Spleen (tissue), 11 donors: ENCODE results near the gene KAT7. TPM values are rescaled to one million over a fixed set of nuclear protein-coding genes. Genes with fewer than 3 reads are reported as not detected.

ENCODE experiments used
- DNase-seq: peaks from one replicate; pipeline ENCODE4 v3.0.0-alpha.2; 2020
- H3K27ac ChIP-seq, 8 donors: fragments of 200-600 bp; sonication (generic) in 7 of 8; 1 replicate in 4 of 8; 2 replicates in 4 of 8; pipeline versions ENCODE4 v1.5.0 to v1.8.0; 2016 to 2021; ENCODE audit warnings: inconsistent platforms in 4 of 8, mild to moderate bottlenecking in 4 of 8, moderate library complexity in 1 of 8
- H3K27me3 ChIP-seq, 7 donors: fragments of 200-600 bp; sonication (generic) in 6 of 7; replicated peaks in 1 of 7; 1 replicate in 4 of 7; 2 replicates in 3 of 7; pipeline versions ENCODE4 v1.5.0 to v1.8.0; 2016 to 2021; ENCODE audit warnings: inconsistent platforms in 3 of 7, mild to moderate bottlenecking in 1 of 7
- H3K36me3 ChIP-seq, 6 donors: fragments of 200-600 bp; sonication (generic) in 5 of 6; 1 replicate in 4 of 6; 2 replicates in 2 of 6; pipeline versions ENCODE4 v1.5.0 to v1.8.0; 2016 to 2021; ENCODE audit warnings: inconsistent platforms in 2 of 6
- H3K4me1 ChIP-seq, 6 donors: fragments of 200-600 bp; sonication (generic) in 5 of 6; 1 replicate in 3 of 6; 2 replicates in 3 of 6; pipeline versions ENCODE4 v1.5.0 to v1.8.0; 2016 to 2021; ENCODE audit warnings: inconsistent platforms in 3 of 6
- H3K4me3 ChIP-seq, 8 donors: fragments of 200-600 bp; sonication (generic) in 7 of 8; 1 replicate in 4 of 8; 2 replicates in 4 of 8; pipeline versions ENCODE4 v1.5.0 to v1.8.0; 2016 to 2021; ENCODE audit warnings: inconsistent platforms in 4 of 8, mild to moderate bottlenecking in 4 of 8, moderate library complexity in 2 of 8
- H3K9me3 ChIP-seq, 8 donors: fragments of 200-600 bp; sonication (generic) in 7 of 8; 1 replicate in 4 of 8; 2 replicates in 4 of 8; pipeline versions ENCODE4 v1.5.0 to v1.8.0; 2016 to 2021; ENCODE audit warnings: inconsistent platforms in 4 of 8
- CTCF ChIP-seq, 11 experiments: fragments of 200-600 bp in 7 of 11; fragments of 450-650 bp in 4 of 11; sonication (generic) in 4 of 11; IDR thresholded peaks in 8 of 11; conservative IDR thresholded peaks in 3 of 11; 1 replicate in 7 of 11; 2 replicates in 4 of 11; pipeline versions ENCODE4 v1.4.0 to v1.8.0; 2016 to 2021; ENCODE audit warnings: antibody characterized with exemption in 11 of 11, inconsistent platforms in 4 of 11, mild to moderate bottlenecking in 1 of 11
- POLR2A ChIP-seq, 3 donors: fragments of 450-650 bp; IDR thresholded peaks; one replicate each; pipeline ENCODE4 v1.5.1; 2017; ENCODE audit warnings: antibody characterized with exemption in 3 of 3, mild to moderate bottlenecking in 1 of 3
- POLR2AphosphoS5 ChIP-seq, 3 donors: sonication (generic); formaldehyde crosslinking; IDR thresholded peaks; one replicate each; pipeline ENCODE4 v1.5.1; 2017; ENCODE audit warnings: antibody characterized with exemption in 3 of 3
- WGBS, 5 donors: extraction: QIAGEN DNeasy Blood & Tissue Kit in 3 of 5; methylation state at CpG; one replicate each; pipeline versions ENCODE4 v1.1.5 to v1.1.7; 2013 to 2018; 5-methylcytosine and 5-hydroxymethylcytosine counted together
- intact Hi-C: fragments of 100-400 bp; cut with DNase I; formaldehyde crosslinking; loops from one replicate; pipeline ENCODE4 v1.15.0; 2023; ENCODE audit warnings: low total_unique reads
- polyA plus RNA-seq, 3 donors: library from polyadenylated mRNA; stranded (reverse); fragments of 200-250 nt; gene quantifications; one replicate each; pipeline ENCODE4 v1.2.1, GENCODE V29; 2013
- total RNA-seq, 7 donors: library from RNA; depleted of rRNA in 3 of 7; stranded (reverse); fragments of >200 nt in 3 of 7; fragmentation: NEBNext Ultra II Directional in 4 of 7; extraction: Animal tissue kit (Norgen Biotek cat#: 25700) in 4 of 7; gene quantifications; one replicate each; pipeline versions ENCODE4 v1.1.0 to v1.2.1, GENCODE V29; 2016 to 2021
- donor health status: healthy with polysubstance abuse.
- donor health status: DM: no; HTN: no; CAD: no; lungs with moderate emphysema.
- donor health status: DM: no; HTN: no; CAD: no.
- donor health status: Bipolar disorder and iron deficiency.
- donor health status: healthy.
- donor health status: DM: no; HTN: no; CAD: no.
- donor health status: DM: yes; HTN: yes; CAD: no.

Gene KAT7
- total and polyA plus RNA-seq, 10 donors: 5.9 to 81.2 (median 54.2) TPM

DNA sequence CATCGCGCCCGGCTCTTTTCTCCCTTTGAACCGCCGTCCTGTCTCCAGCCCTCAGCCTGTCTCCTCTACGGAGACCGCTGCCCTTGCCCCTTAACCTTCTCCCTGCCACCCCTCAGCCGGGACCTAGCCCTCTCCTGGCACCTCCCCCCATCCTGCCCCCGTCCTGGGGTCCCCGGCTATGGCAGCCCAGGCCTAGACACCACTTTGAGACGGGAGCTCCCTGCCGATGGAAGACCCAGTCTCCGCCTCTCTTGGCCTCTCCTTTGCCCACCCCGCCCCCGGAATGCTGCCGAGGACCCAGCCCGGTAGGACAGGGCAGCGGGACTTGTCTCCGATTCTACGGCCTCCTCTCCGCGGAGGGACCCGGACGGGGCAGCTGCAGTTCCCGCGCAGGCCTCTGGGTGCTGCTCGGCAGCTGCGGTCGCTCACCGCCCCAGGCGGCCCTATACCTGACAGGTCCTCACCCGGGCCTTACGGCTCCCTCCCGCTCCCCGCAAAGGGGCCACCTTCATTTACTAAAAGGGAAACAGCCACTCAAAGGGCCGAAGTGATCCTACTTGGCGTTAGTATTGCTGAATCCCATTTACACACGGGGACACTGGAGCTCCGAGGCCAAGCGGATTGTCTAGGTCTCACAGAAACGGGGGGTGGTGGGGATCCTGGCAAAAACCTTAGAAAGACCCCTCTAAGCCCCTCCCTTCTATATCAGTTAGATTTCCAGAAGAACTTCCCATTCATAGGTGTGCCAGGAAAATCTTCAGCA lies 92.0 kb downstream of the KAT7 start:
- Histone ChIP-seq H3K27me3 (peaks cover 0 to 91% (median 25%) of the 10 kb centered on the region in 7 donors), H3K4me1 (peaks cover 6 to 14% (median 8%) of the 10 kb centered on the region in 6 donors), H3K9me3 (no peaks in the 10 kb centered on the region), H3K36me3 (no peaks in the 10 kb centered on the region), H3K4me3 (peak overlapping the region in 1 of 8 donors; percentile 43), H3K27ac (no peak overlapping the region)
- DNase-seq: peak; percentile 92
- intact Hi-C loops: loop anchor here (5.0 kb wide), 1 partner anchor 117 kb away; the partner anchor contains the start of gene DLX3
- WGBS, 5 donors: 5 to 14% (median 7%) methylated on average over 26 to 41 of the region's 41 CpGs
- TF ChIP-seq POLR2AphosphoS5 (IDR thresholded peaks at IDR 0.05) (peak in 1 of 3 donors; percentile 17), POLR2A (IDR thresholded peaks at IDR 0.05) (no peak), CTCF (IDR thresholded peaks at IDR 0.05 in 8 of 11, conservative IDR thresholded peaks at IDR 0.05 in 3 of 11) (peak; percentile 79 to 98 (median 95))

GRCh38 chr17:49881054-49881402 lies 92.5 kb downstream of the KAT7 start:
- intact Hi-C loops: loop anchor here (5.0 kb wide), 1 partner anchor 116 kb away; the partner anchor contains the start of gene DLX3
- Histone ChIP-seq H3K4me3 (peak overlapping the region in 1 of 8 donors; percentile 43), H3K36me3 (no peaks in the 10 kb centered on the region), H3K27me3 (peaks cover 0 to 91% (median 25%) of the 10 kb centered on the region in 7 donors), H3K9me3 (no peaks in the 10 kb centered on the region), H3K27ac (no peak overlapping the region), H3K4me1 (peaks cover 6 to 14% (median 8%) of the 10 kb centered on the region in 6 donors)
- WGBS, 5 donors: 26 to 36% (median 28%) methylated on average over 5 of the region's 5 CpGs
- no peak for DNase-seq
- TF ChIP-seq POLR2A (IDR thresholded peaks at IDR 0.05): no peak
- TF ChIP-seq POLR2AphosphoS5 (IDR thresholded peaks at IDR 0.05): no peak
- TF ChIP-seq CTCF (IDR thresholded peaks at IDR 0.05 in 8 of 11, conservative IDR thresholded peaks at IDR 0.05 in 3 of 11): no peak

- Histone ChIP-seq H3K27me3 (peaks cover 0 to 97% (median 25%) of the 10 kb centered on the region in 7 donors), H3K4me3 (no peak overlapping the region), H3K27ac (no peak overlapping the region), H3K4me1 (peaks cover 6 to 14% (median 8%) of the 10 kb centered on the region in 6 donors), H3K36me3 (no peaks in the 10 kb centered on the region), H3K9me3 (no peaks in the 10 kb centered on the region)
- TF ChIP-seq POLR2A (IDR thresholded peaks at IDR 0.05): no peak
- TF ChIP-seq CTCF (IDR thresholded peaks at IDR 0.05 in 8 of 11, conservative IDR thresholded peaks at IDR 0.05 in 3 of 11): no peak
- TF ChIP-seq POLR2AphosphoS5 (IDR thresholded peaks at IDR 0.05): no peak
- intact Hi-C loops: loop anchor here (5.0 kb wide), 1 partner anchor 115 kb away; the partner anchor contains the start of gene DLX3
- DNase-seq: no peak
- 54 to 66% (median 61%) methylated on average over 7 of the region's 7 CpGs for WGBS, 5 donors
Observed at GRCh38 chr17:49882434-49882833, 94.0 kb downstream of the KAT7 start.

Other genes with a start within 250 kb of the KAT7 start
- gene NXPH3, start 212.8 kb upstream of the KAT7 start, total RNA-seq: 1 to 10 TPM in 5 of 7 donors, under 1 TPM in 2; 0.37 to 3.3 (median 2.0) TPM
- gene NXPH3, start 212.8 kb upstream of the KAT7 start, polyA plus RNA-seq: under 1 TPM; 0.37 to 0.48 (median 0.38) TPM
- gene SPOP, start 110.6 kb upstream of the KAT7 start, total RNA-seq: 10 to 100 TPM; 54.6 to 86.4 (median 77.5) TPM
- gene SPOP, start 110.6 kb upstream of the KAT7 start, polyA plus RNA-seq: 10 to 100 TPM; 23.7 to 35.7 (median 29.9) TPM
- 10 to 100 TPM; 37.0 to 69.9 (median 48.5) TPM for gene SLC35B1, start 80.7 kb upstream of the KAT7 start, total RNA-seq
- 10 to 100 TPM; 23.7 to 42.0 (median 37.5) TPM for gene SLC35B1, start 80.7 kb upstream of the KAT7 start, polyA plus RNA-seq
- gene FAM117A, start 24.6 kb upstream of the KAT7 start, total RNA-seq: 10 to 100 TPM; 43.1 to 87.4 (median 47.8) TPM
- 10 to 100 TPM; 15.6 to 36.7 (median 17.5) TPM for gene FAM117A, start 24.6 kb upstream of the KAT7 start, polyA plus RNA-seq
- not detected for gene TAC4, start 59.4 kb downstream of the KAT7 start, total RNA-seq
- not detected for gene TAC4, start 59.4 kb downstream of the KAT7 start, polyA plus RNA-seq
- gene DLX4, start 180.5 kb downstream of the KAT7 start, total RNA-seq: 1 to 10 TPM in 1 of 7 donors, under 1 TPM in 4, not detected in 2; 0.23 to 1.1 (median 0.57) TPM
- gene DLX4, start 180.5 kb downstream of the KAT7 start, polyA plus RNA-seq: under 1 TPM; 0.09 to 0.29 (median 0.22) TPM
- gene DLX3, start 206.5 kb downstream of the KAT7 start, total RNA-seq: not detected
- under 1 TPM in 1 of 3 donors, not detected in 2; 0.02 TPM for gene DLX3, start 206.5 kb downstream of the KAT7 start, polyA plus RNA-seq